ENCODE results near the gene LRRD1.

Gene LRRD1

GRCh38 chr7:92100534-92100933 is 78.4 kb downstream of the LRRD1 start:
- in situ Hi-C loops (cut with HindIII; ENCODE audit: low pct_ligation_motif_present, low pct_unique_long_range_greater_than_20kb, low sequenced_read_pairs) = no loop called here
- DNase-seq = no peak

- DNase-seq = no peak
- in situ Hi-C loops (cut with HindIII; ENCODE audit: low pct_ligation_motif_present, low pct_unique_long_range_greater_than_20kb, low sequenced_read_pairs) = no loop called here
Observed at GRCh38 chr7:92095380-92095779, 83.6 kb downstream of the LRRD1 start.
